GM21381 (cell line): ENCODE data around the gene BIRC5.
"Not testable (repeated sequence)": the region's sequence is repeated elsewhere in the genome, so short reads cannot be mapped to it uniquely, and the experiment has no call there.

Experiments used
- ATAC-seq: cut with Tn5 transposase; IDR thresholded peaks from one replicate; pipeline ENCODE4 v1.9.1; 2021; ENCODE audit warnings: mild to moderate bottlenecking, moderate library complexity; ENCODE audit not compliant: unreplicated experiment

The BIRC5 gene

DNA sequence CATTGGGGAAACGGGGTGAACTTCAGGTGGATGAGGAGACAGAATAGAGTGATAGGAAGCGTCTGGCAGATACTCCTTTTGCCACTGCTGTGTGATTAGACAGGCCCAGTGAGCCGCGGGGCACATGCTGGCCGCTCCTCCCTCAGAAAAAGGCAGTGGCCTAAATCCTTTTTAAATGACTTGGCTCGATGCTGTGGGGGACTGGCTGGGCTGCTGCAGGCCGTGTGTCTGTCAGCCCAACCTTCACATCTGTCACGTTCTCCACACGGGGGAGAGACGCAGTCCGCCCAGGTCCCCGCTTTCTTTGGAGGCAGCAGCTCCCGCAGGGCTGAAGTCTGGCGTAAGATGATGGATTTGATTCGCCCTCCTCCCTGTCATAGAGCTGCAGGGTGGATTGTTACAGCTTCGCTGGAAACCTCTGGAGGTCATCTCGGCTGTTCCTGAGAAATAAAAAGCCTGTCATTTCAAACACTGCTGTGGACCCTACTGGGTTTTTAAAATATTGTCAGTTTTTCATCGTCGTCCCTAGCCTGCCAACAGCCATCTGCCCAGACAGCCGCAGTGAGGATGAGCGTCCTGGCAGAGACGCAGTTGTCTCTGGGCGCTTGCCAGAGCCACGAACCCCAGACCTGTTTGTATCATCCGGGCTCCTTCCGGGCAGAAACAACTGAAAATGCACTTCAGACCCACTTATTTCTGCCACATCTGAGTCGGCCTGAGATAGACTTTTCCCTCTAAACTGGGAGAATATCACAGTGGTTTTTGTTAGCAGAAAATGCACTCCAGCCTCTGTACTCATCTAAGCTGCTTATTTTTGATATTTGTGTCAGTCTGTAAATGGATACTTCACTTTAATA, 10.4 kb downstream of the BIRC5 start:
- no peak for ATAC-seq

DNA sequence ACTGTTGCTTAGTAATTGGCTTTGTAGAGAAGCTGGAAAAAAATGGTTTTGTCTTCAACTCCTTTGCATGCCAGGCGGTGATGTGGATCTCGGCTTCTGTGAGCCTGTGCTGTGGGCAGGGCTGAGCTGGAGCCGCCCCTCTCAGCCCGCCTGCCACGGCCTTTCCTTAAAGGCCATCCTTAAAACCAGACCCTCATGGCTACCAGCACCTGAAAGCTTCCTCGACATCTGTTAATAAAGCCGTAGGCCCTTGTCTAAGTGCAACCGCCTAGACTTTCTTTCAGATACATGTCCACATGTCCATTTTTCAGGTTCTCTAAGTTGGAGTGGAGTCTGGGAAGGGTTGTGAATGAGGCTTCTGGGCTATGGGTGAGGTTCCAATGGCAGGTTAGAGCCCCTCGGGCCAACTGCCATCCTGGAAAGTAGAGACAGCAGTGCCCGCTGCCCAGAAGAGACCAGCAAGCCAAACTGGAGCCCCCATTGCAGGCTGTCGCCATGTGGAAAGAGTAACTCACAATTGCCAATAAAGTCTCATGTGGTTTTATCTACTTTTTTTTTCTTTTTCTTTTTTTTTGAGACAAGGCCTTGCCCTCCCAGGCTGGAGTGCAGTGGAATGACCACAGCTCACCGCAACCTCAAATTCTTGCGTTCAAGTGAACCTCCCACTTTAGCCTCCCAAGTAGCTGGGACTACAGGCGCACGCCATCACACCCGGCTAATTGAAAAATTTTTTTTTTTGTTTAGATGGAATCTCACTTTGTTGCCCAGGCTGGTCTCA, 11.2 kb downstream of the BIRC5 start:
- no peak for ATAC-seq

DNA sequence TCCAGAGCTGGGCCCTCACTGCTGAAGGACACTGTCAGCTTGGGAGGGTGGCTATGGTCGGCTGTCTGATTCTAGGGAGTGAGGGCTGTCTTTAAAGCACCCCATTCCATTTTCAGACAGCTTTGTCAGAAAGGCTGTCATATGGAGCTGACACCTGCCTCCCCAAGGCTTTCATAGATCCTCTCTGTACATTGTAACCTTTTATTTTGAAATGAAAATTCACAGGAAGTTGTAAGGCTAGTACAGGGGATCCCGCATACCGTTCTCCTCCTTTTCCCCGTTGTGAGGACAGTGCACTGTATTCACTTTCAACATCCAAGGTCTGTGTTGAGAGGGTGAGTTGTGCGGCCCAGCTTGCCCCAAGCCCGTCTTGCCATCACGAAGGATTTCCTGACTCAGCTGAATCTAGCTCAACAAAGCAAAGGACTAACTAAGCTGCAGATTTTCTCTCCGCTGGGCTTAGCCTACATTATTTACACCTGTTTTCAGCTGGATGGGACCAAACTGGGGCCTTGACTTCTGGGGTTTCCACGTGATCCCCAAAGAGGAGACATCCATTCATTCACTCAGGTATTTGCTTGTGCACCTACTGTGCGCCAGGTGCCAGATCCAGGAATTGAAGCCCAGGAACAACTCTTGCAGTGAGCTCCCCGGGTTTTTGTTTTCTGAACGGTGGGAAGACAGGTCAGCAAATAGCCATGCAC, 12.2 kb downstream of the BIRC5 start:
- no peak for ATAC-seq

DNA sequence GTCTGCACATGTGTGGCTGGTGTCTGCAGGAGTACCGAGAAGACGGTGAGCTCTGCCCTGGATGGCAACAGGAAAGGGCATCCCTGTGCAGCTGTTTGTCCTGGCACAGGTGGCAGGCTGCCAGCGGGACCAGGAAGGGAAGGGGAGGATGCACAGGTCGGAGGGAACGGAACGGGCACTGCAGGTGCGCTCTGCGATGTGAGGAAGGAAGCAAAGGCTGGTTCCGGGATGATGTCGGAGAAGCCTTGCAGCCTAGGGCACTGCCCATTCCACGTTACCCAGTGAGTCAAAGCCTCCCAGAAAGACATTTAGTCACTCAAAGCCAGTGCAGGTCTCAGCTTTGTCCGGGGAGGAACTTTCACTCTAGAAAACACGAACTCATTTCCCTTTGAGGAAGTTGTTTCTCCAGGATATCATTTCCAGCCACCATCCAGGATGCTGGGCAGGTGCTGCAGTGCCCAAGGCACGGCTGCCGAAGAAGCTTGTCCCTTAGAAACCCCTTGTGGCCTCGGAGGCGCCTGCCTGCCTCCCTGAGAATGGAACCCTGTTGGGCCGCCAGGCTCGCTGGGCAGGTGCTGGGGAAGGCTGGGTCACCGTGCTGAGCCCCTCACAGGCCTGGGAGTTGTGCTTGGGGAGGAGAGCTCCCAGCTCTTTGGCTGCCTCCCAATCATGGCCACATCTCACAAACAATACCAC, 12.9 kb downstream of the BIRC5 start:
- no peak for ATAC-seq

- no peak for ATAC-seq
These were observed 13.4 kb downstream of the BIRC5 start for GRCh38 chr17:78227455-78227916.

GRCh38 chr17:78228176-78228575, 14.1 kb downstream of the BIRC5 start:
- ATAC-seq, result no peak

DNA sequence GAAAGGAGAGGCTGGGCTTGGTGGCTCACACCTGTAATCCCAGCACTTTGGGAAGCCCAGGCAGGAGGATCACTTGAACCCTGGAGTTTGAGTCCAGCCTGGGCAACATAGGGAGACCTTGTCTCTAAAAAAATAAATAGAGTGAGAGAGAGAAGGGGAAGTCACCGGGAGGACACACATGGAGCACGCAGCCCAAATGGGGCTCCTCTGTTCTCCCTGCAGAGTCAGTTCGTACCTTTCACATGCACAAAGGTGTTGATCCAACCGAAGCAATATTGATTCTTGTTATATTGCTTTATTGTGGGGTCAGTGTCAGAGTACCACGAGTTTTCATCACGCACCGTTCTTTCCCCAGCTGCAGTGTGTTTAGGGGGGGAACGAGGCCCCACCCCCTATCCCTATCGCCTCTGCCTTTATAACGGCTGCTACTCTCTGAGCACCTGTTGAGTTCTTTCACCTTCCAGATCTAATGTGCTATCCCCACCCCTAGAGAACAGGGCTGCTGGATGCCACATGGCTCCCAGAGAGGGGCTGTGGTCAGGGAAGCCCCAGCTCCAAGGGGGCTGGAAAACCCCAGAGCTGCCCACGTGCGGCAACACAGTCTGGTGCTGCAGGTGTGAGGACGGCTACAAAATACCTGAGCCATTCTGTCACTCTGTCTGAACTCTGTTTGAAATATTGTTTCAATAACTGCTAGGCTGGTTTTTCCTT, 16.4 kb downstream of the BIRC5 start:
- ATAC-seq, result no peak

- ATAC-seq, result no peak
These were observed 17.2 kb downstream of the BIRC5 start, which contains the start of gene TMEM235 for GRCh38 chr17:78230996-78231935. TMEM235 (plus strand) TSS chr17:78231631; CDS start chr17:78232024, 393 bp downstream.

- ATAC-seq, result no peak
These were observed 18.2 kb downstream of the BIRC5 start for GRCh38 chr17:78231991-78232858.

- no peak for ATAC-seq
These were observed 18.8 kb downstream of the BIRC5 start for GRCh38 chr17:78232859-78233173.

GRCh38 chr17:78233678-78234077, 19.6 kb downstream of the BIRC5 start:
- ATAC-seq, result no peak

- ATAC-seq, result no peak
These were observed 20.3 kb downstream of the BIRC5 start for GRCh38 chr17:78234261-78234865.

DNA sequence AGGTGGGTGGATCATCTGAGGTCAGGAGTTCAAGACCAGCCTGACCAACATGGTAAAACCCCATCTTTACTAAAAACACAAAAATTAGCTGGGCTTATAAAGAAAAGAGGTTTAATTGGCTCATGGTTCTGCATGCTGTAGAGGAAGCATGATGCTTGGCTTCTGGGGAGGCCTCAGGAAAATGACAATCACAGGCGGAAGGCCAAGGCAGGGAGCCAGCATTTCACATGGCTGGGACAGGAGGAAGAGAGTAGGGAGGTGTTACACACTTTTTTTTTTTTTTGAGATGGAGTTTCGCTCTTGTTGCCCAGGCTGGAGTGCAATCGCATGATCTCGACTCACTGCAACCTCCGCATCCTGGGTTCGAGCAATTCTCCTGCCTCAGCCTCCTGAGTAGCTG, 21.0 kb downstream of the BIRC5 start:
- ATAC-seq, result not testable (repeated sequence)

- ATAC-seq, result no peak
These were observed 21.8 kb downstream of the BIRC5 start for GRCh38 chr17:78235885-78236284.

DNA sequence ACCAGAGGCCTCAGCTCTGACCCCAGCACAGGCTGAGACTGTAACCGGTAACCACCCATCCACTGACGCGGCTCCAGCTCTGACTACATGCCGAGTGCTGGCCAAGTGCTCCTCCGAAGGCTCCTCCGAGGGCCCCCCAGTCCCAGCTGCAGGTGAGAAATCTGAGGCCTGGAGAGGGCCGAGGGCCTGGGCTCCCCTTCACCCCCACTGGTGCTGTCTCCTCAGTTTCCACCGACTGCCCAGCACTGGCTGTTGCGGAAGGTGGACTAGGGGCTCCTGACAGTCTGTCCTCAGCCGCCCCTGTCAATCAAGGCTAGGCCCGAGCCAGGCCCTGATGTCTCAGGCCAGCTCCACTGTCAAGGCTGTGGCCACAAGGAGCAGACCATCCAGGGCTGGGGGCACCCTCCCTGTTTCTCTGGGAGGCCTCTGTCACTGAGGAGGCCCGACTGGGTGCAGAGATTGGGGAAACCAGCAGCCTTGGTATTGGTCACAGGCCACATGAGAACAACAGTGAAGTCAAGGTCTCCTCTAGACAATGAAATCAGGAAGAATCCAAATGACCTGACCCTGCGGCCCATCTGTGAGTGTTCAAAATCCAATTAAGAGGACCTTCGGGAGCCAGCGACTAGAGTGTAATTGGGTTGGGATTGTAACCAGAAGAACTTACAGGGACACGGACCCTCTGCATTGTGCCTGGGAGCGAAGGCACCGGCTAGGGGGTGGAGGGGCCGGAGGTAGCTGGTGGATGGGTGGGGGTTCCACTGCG, 22.5 kb downstream of the BIRC5 start:
- no peak for ATAC-seq

- no peak for ATAC-seq
These were observed 23.5 kb downstream of the BIRC5 start for GRCh38 chr17:78237401-78238012.
